HG02588 (cell line): ENCODE data around the gene ACTR10.

Experiments
- ATAC-seq: cut with Tn5 transposase; IDR thresholded peaks from one replicate; pipeline ENCODE4 v1.9.1; 2021; ENCODE audit warnings: mild to moderate bottlenecking, moderate library complexity; ENCODE audit not compliant: unreplicated experiment

Gene ACTR10

DNA sequence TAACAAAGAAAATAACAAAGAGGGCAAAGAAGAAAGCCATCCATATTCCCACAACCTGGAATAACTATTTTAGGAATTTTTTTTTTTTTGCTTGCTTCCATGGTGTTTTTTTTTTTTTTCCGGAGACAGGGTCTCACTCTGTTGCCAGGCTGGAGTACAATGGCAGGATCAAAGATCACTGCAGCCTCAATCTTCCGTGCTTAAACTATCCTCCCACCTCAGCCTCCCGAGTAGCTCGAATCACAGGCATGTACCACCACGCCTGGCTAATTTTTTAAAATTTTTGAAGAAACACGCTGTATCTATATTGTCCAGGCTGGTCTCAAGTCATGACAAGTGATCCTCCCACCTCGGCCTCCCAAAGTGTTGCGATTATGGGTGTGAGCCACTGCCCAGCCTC is 78.2 kb downstream of the ACTR10 start:
- no peak for ATAC-seq

GRCh38 chr14:58280954-58281787 is 81.2 kb downstream of the ACTR10 start:
- no peak for ATAC-seq

DNA sequence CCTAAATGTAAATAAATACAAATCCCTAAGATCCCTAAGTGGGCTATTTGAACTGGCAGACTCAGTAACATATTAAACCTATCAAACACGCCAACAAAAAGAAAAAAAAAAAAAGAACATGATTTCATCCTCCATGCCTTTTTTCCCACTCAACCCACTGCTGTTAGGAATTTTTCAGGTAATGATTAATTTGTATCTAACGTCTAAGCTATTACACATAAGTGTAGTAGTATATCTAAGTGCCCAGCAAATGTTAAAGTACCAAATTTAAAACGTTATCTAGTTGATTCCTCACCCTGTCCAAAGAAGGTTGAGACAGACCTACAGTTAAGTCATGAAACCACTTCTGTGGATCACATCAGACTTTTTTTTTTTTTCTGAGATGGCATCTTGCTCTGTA is 82.0 kb downstream of the ACTR10 start:
- no peak for ATAC-seq

DNA sequence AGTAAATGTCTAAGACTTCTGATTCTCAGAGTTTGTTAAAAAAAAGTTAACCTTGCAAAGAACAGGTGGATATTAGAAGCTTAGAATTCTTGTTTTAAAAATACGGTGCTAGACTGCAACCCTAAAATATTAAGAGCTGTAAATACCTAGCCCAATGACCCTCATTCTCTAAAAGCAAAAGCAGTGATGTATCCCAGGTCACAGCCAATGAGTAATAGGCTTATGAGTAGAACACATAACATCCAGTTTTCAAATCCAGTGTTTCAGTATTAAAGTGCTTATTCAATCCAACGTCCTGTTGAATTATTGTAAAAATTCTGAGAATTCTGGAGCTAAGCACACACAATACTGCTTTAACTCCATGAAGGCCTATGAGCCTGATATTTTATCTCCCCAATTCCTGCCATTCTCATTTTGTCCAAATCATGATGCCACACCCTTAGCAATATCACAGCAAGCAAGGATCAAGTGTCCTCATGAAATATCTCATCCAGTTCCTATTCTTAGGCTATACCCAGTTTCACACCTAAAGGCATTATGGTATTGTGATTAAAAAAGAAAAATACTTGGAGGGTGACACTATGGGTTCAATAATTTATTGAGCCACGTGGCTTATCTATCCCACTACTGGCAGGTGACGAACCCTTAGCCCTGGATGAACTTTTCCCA is 83.1 kb downstream of the ACTR10 start:
- no peak for ATAC-seq

DNA sequence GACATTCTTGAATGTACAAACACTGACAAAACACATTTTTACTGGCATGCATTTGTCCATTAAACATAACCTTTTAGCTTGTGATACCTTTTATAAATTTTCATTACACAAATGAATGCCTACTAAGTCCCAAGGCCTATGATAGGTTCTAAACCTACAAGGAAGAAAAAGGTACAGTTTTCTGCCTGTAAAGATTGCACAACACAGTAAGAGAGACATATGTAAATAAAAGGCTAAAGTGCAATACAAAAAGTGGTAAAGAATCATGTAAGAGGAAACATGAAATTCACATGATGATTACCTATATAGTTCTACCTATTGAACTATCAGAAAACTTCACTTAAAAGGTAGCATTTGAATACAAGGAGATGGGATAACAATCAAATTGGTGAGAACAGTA is 83.8 kb downstream of the ACTR10 start:
- no peak for ATAC-seq

GRCh38 chr14:58285132-58285531 is 85.2 kb downstream of the ACTR10 start:
- no peak for ATAC-seq
